Epithelial cell of proximal tubule (primary cell): ENCODE results near the gene PPP1CA. TPM values are rescaled to one million over a fixed set of nuclear protein-coding genes. Genes with fewer than 3 reads are reported as not detected.
"Not testable (repeated sequence)": the region's sequence is repeated elsewhere in the genome, so short reads cannot be mapped to it uniquely, and the experiment has no call there.

ENCODE experiments used
- DNase-seq: peaks from one replicate; pipeline ENCODE4 v3.0.0-alpha.2; 2011; ENCODE audit warnings: low read depth
- H3K4me3 ChIP-seq: 2 replicates; pipeline ENCODE4 v1.5.1; 2011; ENCODE audit warnings: low read depth, mild to moderate bottlenecking, low read length
- total RNA-seq: library from RNA; depleted of rRNA; stranded (reverse); fragments of >200 nt; gene quantifications from 2 replicates; pipeline ENCODE4 v1.2.3, GENCODE V29; 2015
- TF ChIP-seq, protein P1 (sequence below): conservative IDR thresholded peaks from 2 replicates; pipeline ENCODE4 v1.5.1; 2012; ENCODE audit warnings: low read depth, mild to moderate bottlenecking, low read length

The PPP1CA gene
- total RNA-seq, 1 donor from 2014 or later = 359 TPM

DNA sequence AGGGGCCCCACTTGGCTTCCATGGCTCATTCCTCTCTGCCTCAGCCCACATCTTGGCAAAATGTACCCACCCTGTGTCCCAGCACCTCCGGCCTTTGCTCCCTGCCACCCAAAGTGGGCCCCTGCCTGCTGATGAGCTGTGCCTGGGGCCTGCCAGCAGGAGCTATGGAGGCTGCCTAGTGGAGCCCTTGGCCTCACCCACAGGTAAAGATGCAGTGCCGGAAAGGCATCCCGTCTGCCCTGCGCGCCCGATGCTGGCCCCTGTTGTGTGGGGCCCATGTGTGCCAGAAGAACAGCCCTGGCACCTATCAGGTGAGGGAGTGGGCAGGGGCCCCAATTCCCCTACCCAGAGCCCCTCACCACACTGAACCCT, 3.5 kb upstream of the PPP1CA start:
- TF ChIP-seq, protein P1, sequence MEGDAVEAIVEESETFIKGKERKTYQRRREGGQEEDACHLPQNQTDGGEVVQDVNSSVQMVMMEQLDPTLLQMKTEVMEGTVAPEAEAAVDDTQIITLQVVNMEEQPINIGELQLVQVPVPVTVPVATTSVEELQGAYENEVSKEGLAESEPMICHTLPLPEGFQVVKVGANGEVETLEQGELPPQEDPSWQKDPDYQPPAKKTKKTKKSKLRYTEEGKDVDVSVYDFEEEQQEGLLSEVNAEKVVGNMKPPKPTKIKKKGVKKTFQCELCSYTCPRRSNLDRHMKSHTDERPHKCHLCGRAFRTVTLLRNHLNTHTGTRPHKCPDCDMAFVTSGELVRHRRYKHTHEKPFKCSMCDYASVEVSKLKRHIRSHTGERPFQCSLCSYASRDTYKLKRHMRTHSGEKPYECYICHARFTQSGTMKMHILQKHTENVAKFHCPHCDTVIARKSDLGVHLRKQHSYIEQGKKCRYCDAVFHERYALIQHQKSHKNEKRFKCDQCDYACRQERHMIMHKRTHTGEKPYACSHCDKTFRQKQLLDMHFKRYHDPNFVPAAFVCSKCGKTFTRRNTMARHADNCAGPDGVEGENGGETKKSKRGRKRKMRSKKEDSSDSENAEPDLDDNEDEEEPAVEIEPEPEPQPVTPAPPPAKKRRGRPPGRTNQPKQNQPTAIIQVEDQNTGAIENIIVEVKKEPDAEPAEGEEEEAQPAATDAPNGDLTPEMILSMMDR = no peak
- no peak for DNase-seq
- H3K4me3 ChIP-seq = no peak overlapping the region

DNA sequence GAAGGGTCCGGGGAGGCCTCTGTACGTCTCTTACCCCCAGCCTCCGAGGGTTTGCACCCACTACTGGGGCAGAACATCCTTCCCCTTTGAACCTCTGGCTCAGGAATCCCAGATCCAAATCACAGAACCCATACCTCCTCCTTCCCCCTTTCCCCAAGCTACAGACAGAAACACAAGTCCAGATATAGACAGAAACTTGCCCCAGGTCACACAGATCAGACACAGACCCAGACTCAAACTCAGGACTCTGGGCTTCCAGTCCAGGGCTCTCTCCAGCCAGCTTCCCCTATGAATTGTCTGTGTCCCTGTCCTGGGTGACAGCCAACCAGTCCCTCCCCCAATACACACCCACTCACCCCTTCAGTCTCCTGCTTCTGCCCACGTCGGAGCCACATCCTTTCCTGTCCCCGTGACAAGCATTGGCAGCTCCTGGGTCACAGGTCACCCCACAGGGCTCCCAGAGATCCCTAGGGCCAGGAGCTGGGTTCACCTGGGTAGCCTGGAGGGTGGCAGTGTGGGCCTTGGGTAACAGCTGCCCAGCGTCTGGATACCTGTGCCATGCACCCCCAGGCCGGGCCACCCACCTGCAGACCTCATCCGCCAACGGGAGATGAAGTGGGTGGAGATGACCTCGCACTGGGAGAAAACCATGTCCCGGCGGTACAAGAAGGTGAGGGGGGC, 3.0 kb upstream of the PPP1CA start:
- DNase-seq = no peak
- TF ChIP-seq, protein P1 = no peak
- no peak overlapping the region for H3K4me3 ChIP-seq

DNA sequence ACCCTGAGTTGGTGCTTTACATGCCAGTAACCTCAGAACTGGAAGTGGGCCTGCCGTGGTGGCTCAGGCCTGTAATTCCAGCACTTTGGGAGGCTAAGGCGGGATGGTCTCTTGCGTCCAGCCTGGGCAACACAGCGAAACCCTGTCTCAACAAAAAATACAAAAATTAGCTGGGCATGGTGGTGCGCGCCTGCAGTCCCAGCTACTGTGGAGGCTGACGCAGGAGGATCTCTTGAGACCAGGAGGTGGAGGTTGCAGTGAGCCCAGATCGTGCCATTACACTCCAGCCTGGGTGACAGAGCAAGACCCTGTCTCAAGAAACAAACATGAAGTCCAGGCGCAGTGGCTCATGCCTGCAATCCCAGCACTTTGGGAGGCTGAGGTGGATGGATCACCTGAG, 1.4 kb upstream of the PPP1CA start:
- not testable (repeated sequence) for DNase-seq, H3K4me3 ChIP-seq

DNA sequence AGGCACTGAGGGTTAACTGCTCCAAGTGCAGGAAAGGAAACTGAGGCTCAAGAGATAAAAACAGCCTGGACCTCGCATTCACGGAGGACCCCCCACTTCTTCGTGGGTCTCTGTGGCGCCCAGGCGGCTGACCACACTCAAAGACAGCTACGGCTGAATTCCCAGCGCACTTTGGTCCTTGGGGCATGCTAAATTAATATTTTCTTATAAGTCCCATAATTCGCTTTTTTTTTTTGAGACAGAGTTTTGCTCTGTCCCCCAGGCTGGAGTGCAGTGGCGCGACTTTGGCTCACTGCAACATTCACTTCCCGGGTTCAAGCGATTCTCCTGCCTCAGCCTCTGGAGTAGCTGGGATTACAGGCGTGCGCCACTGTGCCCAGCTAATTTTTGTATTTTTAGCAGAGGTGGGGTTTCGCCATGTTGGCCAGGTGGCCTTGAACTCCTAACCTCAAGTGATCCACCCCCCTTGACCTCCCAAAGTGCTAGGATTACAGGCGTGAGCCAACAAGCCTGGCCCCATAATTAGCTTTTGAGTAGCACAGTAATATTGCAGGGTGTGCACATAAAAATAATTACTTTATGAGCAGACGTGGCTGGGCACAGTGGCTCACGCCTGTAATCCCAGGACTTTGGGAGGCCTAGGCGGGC, 658 bp upstream of the PPP1CA start:
- peak overlapping the region; percentile 47 for H3K4me3 ChIP-seq
- DNase-seq = not testable (repeated sequence)

DNA sequence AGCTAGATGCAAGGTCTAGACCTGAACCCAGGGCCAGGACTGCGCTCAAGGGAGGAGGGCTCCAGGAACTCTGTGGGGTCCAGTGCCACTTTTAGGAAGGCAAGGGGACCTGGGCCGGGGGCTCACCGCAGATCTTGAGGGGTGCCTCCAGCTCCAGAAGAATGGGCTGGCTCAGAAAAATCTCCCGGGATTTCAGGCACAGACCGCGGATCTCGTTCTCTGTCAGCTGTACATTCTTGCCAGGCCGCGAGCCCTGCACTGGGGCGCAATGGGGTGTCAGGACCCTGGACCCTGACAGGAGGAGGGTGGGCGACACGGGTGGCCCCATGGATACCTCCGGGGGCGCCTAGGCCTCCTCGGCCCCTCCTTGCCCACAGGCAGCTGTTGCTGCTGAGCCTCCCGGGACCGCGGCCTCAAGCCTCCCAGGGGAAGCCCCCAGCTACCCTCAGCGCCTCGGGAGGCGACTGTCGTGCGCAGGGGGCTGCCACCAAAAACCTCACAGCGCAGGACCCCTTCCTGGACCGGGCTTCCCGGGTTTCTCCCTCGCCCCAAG, 640 bp downstream of the PPP1CA start:
- DNase-seq = no peak
- TF ChIP-seq, protein P1 = no peak
- peak overlapping the region; percentile 99 for H3K4me3 ChIP-seq

DNA sequence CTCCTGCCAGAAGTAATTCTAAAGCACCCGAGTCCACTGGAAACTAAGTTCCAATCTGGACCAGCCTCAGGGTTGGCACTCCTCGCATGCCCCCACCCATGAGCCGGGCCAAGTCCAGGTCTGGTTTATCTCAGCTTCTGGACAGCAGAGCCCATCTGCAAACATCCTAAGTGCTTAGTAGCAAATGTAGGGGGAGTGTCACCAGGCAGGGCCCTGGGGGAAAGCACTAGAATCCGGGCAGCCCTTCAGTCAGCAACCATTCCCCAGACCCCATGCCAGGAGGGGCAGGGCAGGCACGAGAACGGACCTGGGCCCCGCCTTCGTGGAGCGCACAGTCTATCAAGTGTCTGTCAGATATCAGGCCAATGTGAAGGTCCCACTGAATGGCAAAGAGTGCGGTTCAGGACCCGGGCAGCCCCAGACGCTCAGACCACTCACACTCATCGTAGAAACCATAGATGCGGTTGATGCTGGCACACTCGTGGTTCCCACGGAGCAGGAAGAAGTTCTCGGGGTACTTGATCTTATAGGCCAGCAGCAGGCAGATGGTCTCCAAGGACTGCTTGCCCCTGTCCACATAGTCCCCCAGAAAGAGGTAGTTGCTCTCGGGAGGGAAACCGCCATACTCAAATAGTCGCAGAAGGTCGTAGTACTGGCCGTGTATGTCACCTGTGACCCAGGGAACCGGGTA, 1.3 kb downstream of the PPP1CA start:
- peak overlapping the region; percentile 99 for H3K4me3 ChIP-seq
- no peak for DNase-seq
- TF ChIP-seq, protein P1 = no peak

DNA sequence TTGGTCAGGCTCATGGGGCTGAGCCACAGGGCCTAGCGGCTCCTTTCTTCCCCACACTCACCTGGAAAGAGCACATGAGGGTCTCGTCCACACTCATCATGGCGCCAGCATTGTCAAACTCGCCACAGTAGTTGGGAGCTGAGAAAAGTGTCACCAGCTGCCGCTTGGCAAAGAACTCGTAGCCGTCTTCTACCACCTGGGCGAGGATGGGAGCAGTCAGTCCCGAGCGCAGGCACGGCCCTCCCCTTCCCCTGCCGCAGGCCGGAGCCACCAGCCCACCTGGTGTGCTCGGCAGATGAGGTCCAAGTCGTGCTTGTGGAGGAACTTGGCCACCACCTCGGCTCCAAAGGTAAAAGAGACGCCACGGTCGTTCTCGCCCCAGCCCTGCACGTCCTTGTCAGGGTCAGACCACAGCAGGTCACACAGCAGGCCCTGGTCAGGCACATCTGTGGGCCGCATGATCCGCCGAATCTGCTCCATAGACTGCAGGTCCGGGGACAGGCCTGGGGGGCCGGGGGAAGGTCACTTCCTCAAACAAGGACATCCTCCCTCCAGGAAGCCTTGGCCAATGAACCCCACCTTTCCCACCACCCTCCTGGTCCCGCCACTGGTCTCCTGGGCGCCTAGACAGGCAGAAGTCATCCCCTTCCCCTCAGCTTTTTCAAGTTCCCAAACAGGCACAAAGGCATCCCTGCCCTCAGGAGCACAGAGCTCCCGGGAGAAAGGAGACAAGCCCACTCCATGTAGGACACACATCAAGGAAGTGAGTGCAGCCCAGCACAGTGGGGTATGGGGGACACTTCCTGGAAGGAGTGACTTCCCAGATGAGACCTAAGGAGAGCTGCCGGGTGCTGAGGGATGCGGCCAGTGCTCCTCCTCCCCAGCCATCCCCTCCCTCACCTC, 2.7 kb downstream of the PPP1CA start:
- TF ChIP-seq, protein P1 = no peak
- no peak overlapping the region for H3K4me3 ChIP-seq
- DNase-seq = no peak
